OCI-M2 (cell line): ENCODE data around the gene DNAH14.
"Not testable (repeated sequence)": the region's sequence is repeated elsewhere in the genome, so short reads cannot be mapped to it uniquely, and the experiment has no call there.

Source experiments
- DNase-seq: peaks from one replicate; lab custom pipeline; 2025; ENCODE audit not compliant: unreplicated experiment; lab: John Stamatoyannopoulos, UW

DNAH14 gene

DNA sequence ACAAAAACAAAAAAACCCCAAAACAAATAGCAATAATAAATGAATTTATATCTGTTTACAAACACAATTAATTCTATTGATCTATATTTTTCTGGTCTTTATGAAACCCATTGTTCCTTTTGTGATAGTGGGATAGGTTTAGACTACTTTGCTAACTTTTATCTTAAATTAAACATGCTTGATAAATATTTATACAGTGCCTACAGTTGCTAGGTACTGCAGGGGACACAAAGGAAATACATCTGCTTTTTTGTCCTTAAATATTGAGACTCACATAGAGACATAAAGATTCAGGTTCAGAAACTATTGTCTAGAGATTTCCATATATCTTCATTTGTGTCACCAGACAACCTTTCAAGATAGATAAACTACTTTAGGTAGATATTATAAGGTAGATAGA, 8.5 kb upstream of the DNAH14 start:
- DNase-seq = no peak

GRCh38 chr1:224921354-224921753, 8.1 kb upstream of the DNAH14 start:
- no peak for DNase-seq

DNA sequence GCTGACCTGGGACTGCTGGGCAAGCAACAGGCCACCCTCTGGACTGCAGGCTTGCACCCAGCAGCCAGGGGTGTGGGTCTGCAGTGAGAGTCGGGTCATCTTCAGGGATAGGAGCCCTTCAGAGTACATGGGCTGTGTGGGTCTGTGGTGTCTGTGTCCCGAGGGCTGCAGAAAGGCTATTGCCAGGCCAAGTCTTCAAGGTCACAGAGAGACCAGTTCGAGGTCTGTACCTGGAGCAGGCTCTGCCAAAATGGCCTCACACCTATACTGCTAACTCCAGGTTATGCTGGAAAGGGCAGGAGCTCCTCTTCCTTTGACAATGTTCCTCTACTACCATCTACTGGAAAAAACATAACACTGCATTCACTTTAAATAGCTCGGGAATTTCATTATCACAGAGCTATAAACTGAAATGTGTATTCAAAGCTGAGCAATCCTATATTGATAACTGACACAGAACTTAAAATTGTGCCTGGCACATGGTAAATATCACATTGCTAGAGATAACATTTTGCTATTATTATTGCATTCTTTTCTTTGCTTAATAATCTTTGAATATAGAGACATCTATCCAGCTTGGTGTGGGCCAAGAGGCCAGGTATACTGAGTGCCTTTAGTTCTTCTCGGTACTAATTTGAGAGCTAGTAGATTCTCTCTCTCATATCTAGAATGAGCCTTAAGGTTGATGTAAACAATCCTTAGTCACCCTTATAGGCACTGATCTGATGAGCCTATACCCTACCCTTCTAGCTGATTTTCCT, 6.9 kb upstream of the DNAH14 start:
- DNase-seq = no peak

DNA sequence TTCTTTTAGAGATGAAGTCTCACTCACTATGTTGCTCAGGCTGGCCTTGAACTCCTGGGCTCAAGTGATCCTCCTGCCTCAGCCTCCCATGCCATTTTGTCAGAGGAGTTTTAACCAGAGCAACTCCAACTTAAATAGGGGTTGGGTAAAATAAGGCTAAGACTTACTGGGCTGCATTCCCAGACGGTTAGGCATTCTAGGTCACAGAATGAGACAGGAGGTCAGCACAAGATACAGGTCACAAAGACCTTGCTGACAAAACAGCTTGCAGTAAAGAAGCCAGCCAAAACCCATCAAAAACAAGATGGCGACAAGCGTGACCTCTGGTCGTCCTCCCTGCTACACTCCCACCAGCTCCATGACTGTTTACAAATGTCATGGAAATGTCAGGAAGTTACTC, 5.7 kb upstream of the DNAH14 start:
- DNase-seq = no peak

GRCh38 chr1:224927631-224928030, 1.8 kb upstream of the DNAH14 start:
- DNase-seq = not testable (repeated sequence)

GRCh38 chr1:224928906-224929305, 569 bp upstream of the DNAH14 start:
- no peak for DNase-seq

- DNase-seq = no peak
Measured at GRCh38 chr1:224931605-224932004, 2.1 kb downstream of the DNAH14 start.

DNA sequence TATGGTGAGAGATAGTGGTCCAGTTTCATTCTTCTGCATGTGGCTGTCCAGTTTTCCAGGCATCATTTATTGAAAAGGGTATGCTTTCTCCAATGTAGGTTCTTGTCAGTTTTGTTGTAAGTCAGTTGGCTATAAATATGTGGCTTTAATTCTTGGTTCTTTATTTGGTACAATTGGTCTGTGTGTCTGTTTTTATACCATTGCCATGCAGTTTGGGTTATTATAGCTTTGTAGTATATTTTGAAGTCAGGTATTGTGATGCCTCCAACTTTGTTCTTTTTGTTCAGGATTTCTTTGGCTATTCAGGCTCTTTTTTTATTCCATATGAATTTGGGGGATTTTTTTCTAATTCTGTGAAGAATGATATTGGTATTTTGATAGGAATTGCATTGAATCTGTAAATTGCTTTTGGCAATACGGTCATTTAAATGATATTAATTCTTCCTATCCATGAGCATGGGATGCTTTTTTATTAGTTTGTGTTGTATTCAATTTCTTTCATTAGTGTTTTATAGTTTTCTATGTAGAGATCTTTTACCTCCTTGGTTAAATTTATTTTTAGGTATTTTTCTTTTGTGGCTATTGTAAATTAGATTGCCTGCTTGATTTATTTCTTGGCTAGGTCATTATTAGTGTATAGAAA, 3.3 kb downstream of the DNAH14 start:
- no peak for DNase-seq

- DNase-seq = no peak
Measured at GRCh38 chr1:224933584-224933983, 4.1 kb downstream of the DNAH14 start.

DNA sequence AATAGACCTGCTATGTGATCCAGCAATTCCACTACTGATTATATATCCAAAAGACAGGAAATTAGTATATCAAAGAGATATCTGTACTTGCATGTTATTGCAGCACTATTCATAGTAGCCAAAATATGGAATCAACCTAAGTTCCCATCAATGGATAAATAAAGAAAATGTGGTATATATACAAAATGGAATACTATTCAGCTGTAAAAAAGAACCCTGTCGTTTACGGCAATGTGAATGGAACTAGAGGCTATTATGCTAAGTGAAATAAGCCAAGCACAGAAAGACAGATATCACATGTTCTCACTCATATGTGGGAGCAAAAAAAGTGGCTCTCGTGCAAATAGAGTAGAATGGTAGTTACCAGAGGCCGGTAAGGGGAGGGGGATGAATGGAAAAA, 9.2 kb downstream of the DNAH14 start:
- no peak for DNase-seq

GRCh38 chr1:224939844-224940425, 10.5 kb downstream of the DNAH14 start:
- no peak for DNase-seq

DNA sequence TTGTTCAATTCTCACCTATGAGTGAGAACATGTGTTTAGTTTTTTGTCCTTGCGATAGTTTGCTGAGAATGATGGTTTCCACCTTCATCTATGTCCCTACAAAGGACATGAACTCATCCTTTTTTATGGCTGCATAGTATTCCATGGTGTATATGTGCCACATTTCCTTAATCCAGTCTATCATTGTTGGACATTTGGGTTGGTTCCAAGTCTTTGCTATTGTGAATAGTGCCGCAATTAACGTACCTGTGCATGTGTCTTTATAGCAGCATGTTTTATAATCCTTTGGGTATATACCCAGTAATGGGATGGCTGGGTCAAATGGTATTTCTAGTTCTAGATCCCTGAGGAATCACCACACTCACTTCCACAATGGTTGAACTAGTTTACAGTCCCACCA, 11.3 kb downstream of the DNAH14 start:
- not testable (repeated sequence) for DNase-seq

DNA sequence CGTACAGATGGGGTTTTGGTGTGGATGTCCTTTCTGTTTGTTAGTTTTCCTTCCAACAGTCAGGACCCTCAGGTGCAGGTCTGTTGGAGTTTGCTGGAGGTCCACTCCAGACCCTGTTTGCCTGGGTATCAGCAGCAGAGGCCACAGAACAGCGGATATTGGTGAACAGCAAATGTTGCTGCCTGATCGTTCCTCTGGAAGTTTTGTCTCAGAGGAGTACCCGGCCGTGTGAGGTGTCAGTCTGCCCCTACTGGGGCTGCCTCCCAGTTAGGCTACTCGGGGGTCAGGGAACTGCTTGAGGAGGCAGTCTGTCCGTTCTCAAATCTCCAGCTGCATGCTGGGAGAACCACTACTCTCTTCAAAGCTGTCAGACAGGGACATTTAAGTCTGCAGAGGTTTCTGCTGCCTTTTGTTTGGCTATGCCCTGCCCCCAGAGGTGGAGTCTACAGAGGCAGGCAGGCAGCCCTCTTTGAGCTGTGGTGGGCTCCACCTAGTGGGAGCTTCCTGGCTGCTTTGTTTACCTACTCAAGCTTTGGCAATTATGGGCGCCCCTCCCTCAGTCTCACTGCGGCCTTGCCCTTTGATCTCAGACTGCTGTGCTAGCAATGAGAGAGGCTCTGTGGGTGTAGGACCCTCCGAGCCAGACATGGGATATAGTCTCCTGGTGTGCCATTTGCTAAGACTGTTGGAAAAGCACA, 16.3 kb downstream of the DNAH14 start:
- not testable (repeated sequence) for DNase-seq

DNA sequence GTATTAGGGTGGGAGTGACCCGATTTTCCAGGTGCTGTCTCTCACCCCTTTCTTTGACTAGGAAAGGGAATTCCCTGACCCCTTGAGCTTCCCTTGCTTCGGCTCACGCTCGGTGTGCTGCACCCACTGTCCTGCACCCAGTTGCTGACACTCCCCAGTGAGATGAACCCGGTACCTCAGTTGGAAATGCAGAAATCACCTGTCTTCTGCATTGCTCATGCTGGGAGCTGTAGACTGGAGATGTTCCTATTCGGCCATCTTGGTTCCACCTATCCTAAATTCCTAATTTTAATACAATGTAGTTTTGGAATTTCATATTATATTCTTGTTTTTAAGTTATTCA, 16.8 kb downstream of the DNAH14 start:
- not testable (repeated sequence) for DNase-seq

DNA sequence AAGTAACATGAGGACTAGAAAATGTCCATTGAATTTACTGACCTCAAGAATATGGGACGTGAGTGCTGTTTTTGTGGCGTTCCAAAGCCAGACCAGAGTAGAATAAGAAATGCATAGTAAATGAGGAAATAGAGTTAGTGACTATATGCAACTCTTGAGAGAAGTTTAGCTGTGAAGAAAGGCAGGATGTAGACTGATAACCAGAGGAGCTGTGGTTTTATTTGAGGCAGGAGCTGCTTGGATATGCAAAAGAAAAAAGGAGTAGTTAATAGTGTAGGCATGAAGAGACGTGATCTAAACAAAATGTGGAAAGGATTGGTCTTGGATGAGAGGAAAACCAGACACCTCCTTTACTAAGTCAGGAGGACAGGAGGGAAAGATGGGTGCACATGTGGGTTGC, 28.2 kb downstream of the DNAH14 start:
- DNase-seq = no peak

GRCh38 chr1:224958490-224958889, 29.0 kb downstream of the DNAH14 start:
- DNase-seq = no peak

GRCh38 chr1:224959115-224959514, 29.6 kb downstream of the DNAH14 start:
- no peak for DNase-seq

DNA sequence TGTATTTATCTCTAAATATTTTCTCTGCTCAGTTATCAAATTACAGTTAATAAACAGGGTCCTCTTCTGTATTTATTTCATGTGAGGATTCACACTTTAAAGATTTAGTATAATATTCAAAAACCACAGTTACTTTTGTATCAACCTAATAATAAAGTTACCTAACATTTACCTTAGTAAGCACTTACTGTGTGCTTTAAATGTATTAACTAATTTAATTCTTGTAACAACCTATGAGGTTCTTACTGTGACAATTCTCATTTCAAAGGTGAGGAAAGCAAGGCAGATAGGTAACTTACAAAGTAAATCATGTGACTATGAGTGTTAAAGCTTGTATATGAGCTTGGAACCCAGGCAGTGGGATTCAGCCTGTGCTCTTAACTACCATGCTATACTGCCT, 30.2 kb downstream of the DNAH14 start:
- no peak for DNase-seq

DNA sequence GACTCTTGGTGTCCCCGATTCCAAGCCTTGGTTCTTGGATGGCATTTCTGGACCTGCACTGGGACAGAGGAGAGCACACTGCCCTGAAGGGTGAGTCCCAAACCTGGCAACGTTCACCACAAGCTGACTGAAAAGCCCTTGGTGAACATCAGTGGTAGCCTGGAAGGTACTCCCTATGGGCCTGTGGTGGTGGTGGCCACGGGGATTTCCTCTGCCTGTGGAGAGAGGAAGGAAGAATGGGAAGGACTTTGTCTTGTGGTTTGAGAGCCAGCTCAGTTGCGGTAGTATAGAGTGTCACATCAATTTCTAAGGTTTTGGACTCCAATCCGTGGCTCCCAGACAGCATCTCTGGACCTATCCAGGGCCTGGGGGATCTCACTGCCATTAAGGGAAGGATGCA, 50.7 kb downstream of the DNAH14 start:
- DNase-seq = no peak

GRCh38 chr1:224981922-224982354, 52.5 kb downstream of the DNAH14 start:
- not testable (repeated sequence) for DNase-seq

DNA sequence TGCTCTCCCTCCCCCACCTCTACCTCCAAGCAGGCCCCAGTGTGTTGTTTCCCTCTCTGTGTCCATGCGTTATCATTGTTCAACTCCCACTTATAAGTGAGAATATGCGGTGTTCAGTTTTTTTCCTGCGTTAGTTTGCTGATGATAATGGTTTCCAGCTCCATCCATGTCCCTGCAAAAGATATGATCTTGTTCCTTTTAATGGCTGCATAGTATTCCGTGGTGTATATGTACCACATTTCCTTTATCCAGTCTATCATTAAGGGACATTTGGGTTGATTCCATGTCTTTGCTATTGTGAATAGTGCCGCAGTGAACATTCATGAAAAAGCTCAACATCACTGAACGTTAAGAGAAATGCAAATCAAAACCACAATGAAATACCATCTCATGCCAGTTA, 58.6 kb downstream of the DNAH14 start:
- no peak for DNase-seq

DNA sequence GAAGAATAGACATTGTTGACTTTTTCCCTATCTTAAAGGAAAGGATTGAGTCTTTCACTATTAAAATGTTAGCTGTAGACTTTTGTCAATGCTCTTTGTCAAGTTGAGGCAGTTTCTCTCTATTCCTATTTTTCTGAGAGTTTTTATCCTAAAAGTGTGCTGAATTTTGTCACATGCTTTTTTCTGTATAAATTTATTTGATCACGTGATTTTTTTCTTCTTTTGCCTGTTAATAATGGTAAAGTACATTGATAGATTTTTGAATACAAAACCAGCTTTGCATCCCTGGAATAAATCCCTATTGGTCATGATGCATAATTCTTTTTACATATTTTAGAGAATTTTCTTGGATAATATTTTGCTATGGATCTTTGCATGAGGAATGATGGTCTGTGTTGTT, 60.1 kb downstream of the DNAH14 start:
- DNase-seq = no peak
